IMR-90 (cell line): ENCODE results near the gene FOXL3. TPM values are rescaled to one million over a fixed set of nuclear protein-coding genes. Genes with fewer than 3 reads are reported as not detected.

Experiments used
- ATAC-seq: fragments of 200-7000 bp; cut with Tn5 transposase; 2 replicates; pipeline ENCODE4 v1.9.1; 2020; ENCODE audit warnings: low read depth, mild to moderate bottlenecking, moderate library complexity
- BruUV-seq: library from RNA; stranded (reverse); fragments of 400-500 nt; replicated peaks from 2 replicates; lab custom pipeline; 2021; lab: Mats Ljungman, UMichigan
- CTCF ChIA-PET: fragments of 300-600 bp; formaldehyde crosslinking; extraction: SDS; loops from one replicate; lab custom pipeline; 2021; ENCODE audit warnings: antibody characterized with exemption; lab: Yijun Ruan, JAX
- POLR2A ChIA-PET: fragments of 300-600 bp; sonication (Branson Sonifier 250); formaldehyde crosslinking; loops from one replicate; lab custom pipeline; 2022; ENCODE audit warnings: antibody characterized with exemption; ENCODE audit not compliant: unreplicated experiment; lab: Charles Lee
- DNase-seq: peaks from one replicate; pipeline ENCODE4 v3.0.0; 2013
- H2AFZ ChIP-seq: replicated peaks from 2 replicates; pipeline ENCODE3; 2013; ENCODE audit warnings: low read length, mild to moderate bottlenecking; ENCODE audit not compliant: poor library complexity
- H2AK5ac ChIP-seq: 2 replicates; pipeline ENCODE4 v1.6.1; 2013; ENCODE audit warnings: low read depth, low read length, inconsistent platforms
- H2AK9ac ChIP-seq: replicated peaks from 2 replicates; pipeline ENCODE3; 2013; ENCODE audit warnings: mild to moderate bottlenecking, low read depth, low read length, moderate library complexity; ENCODE audit not compliant: poor library complexity
- H2BK120ac ChIP-seq: 2 replicates; pipeline ENCODE4 v1.6.1; 2013; ENCODE audit warnings: low read depth, low read length, inconsistent platforms
- H2BK15ac ChIP-seq: 3 replicates; pipeline ENCODE4 v1.6.1; 2013; ENCODE audit warnings: low read depth, low read length, inconsistent platforms
- H2BK20ac ChIP-seq: 2 replicates; pipeline ENCODE4 v1.6.1; 2013; ENCODE audit warnings: low read depth, mild to moderate bottlenecking, inconsistent platforms, low read length, moderate library complexity
- H2BK5ac ChIP-seq: 2 replicates; pipeline ENCODE4 v1.6.1; 2013; ENCODE audit warnings: mild to moderate bottlenecking, low read depth, low read length, inconsistent platforms; ENCODE audit not compliant: poor library complexity, severe bottlenecking
- H3K14ac ChIP-seq: replicated peaks from 2 replicates; pipeline ENCODE4 v1.6.1; 2013; ENCODE audit warnings: low read depth, low read length, inconsistent platforms
- H3K18ac ChIP-seq: 2 replicates; pipeline ENCODE4 v1.6.1; 2013; ENCODE audit warnings: low read depth, low read length, control low read depth
- H3K23ac ChIP-seq: 2 replicates; pipeline ENCODE4 v1.6.1; 2013; ENCODE audit warnings: low read depth, low read length, inconsistent platforms
- H3K27ac ChIP-seq: 2 replicates; pipeline ENCODE4 v1.5.1; 2013; ENCODE audit warnings: mild to moderate bottlenecking, control low read depth, low read length; ENCODE audit not compliant: insufficient read depth
- H3K27me3 ChIP-seq: 2 replicates; pipeline ENCODE4 v1.6.1; 2013; ENCODE audit warnings: low read length; ENCODE audit not compliant: control insufficient read depth, insufficient read depth
- H3K36me3 ChIP-seq: 2 replicates; pipeline ENCODE4 v1.6.1; 2013; ENCODE audit warnings: low read length, mixed read lengths; ENCODE audit not compliant: control insufficient read depth, insufficient read depth
- H3K4ac ChIP-seq: 2 replicates; pipeline ENCODE4 v1.6.1; 2013; ENCODE audit warnings: low read depth, low read length, inconsistent platforms
- H3K4me1 ChIP-seq: 2 replicates; pipeline ENCODE4 v1.6.1; 2013; ENCODE audit warnings: low read length, mixed read lengths; ENCODE audit not compliant: control insufficient read depth, insufficient read depth
- H3K4me2 ChIP-seq: 2 replicates; pipeline ENCODE4 v1.6.1; 2013; ENCODE audit warnings: low read depth, mild to moderate bottlenecking, control low read depth, low read length, moderate library complexity
- H3K4me3 ChIP-seq: 2 replicates; pipeline ENCODE4 v1.5.1; 2013; ENCODE audit warnings: low read depth, mild to moderate bottlenecking, control low read depth, low read length, moderate library complexity; ENCODE audit not compliant: insufficient read depth
- H3K56ac ChIP-seq: 2 replicates; pipeline ENCODE4 v1.6.1; 2013; ENCODE audit warnings: low read length, inconsistent platforms; ENCODE audit not compliant: insufficient read depth; ENCODE audit errors: extremely low read depth
- H3K79me1 ChIP-seq, 2 experiments: 2 replicates each; pipeline ENCODE4 v1.6.1; 2013; ENCODE audit warnings: low read length in 2 of 2, inconsistent platforms in 1 of 2, low read depth in 1 of 2
- H3K9ac ChIP-seq: 2 replicates; pipeline ENCODE4 v1.6.1; 2013; ENCODE audit warnings: low read depth, low read length, control low read depth
- H3K9me1 ChIP-seq: 2 replicates; pipeline ENCODE4 v1.6.1; 2013; ENCODE audit warnings: low read length, inconsistent platforms; ENCODE audit not compliant: insufficient read depth
- H3K9me3 ChIP-seq: 2 replicates; pipeline ENCODE4 v1.6.1; 2013; ENCODE audit warnings: low read length; ENCODE audit not compliant: control insufficient read depth, insufficient read depth
- H4K20me1 ChIP-seq: 2 replicates; pipeline ENCODE4 v1.6.1; 2013; ENCODE audit warnings: low read length, inconsistent platforms; ENCODE audit not compliant: insufficient read depth
- H4K5ac ChIP-seq: 2 replicates; pipeline ENCODE4 v1.6.1; 2013; ENCODE audit warnings: mild to moderate bottlenecking, low read depth, low read length, control low read depth
- H4K8ac ChIP-seq, 2 experiments: 2 replicates each; pipeline ENCODE4 v1.6.1; 2013; ENCODE audit warnings: low read depth in 2 of 2, low read length in 2 of 2, control low read depth in 1 of 2, inconsistent platforms in 1 of 2
- H4K91ac ChIP-seq: 2 replicates; pipeline ENCODE4 v1.6.1; 2013; ENCODE audit warnings: low read depth, low read length, inconsistent platforms; ENCODE audit not compliant: insufficient read depth
- BHLHE40 ChIP-seq: fragments of 150-350 bp; IDR thresholded peaks from 2 replicates; pipeline ENCODE4 v1.6.1; 2016; ENCODE audit warnings: mild to moderate bottlenecking, low read depth, low read length
- CEBPB ChIP-seq: IDR thresholded peaks from 2 replicates; pipeline ENCODE4 v1.6.1; 2012; ENCODE audit warnings: low read depth, low read length, improper control_type of control experiment
- CHD1 ChIP-seq: IDR thresholded peaks from 2 replicates; pipeline ENCODE4 v1.6.1; 2012; ENCODE audit warnings: low read depth, low read length, improper control_type of control experiment
- ELK1 ChIP-seq: fragments of 150-350 bp; IDR thresholded peaks from 2 replicates; pipeline ENCODE4 v1.6.1; 2016; ENCODE audit warnings: low read depth, mild to moderate bottlenecking, low read length, moderate library complexity, borderline replicate concordance
- FOS ChIP-seq: fragments of 150-350 bp; IDR thresholded peaks from 2 replicates; pipeline ENCODE4 v1.6.1; 2016; ENCODE audit warnings: low read depth, low read length
- MAFK ChIP-seq: IDR thresholded peaks from 2 replicates; pipeline ENCODE4 v1.6.1; 2012; ENCODE audit warnings: low read depth, low read length, improper control_type of control experiment
- MXI1 ChIP-seq: IDR thresholded peaks from 2 replicates; pipeline ENCODE4 v1.6.1; 2012; ENCODE audit warnings: low read depth, mild to moderate bottlenecking, low read length, moderate library complexity, borderline replicate concordance
- NFE2L2 ChIP-seq: fragments of 150-350 bp; IDR thresholded peaks from 2 replicates; pipeline ENCODE4 v1.6.1; 2016; ENCODE audit warnings: low read depth, mild to moderate bottlenecking, low read length
- POLR2A ChIP-seq: IDR thresholded peaks from 2 replicates; pipeline ENCODE4 v1.6.1; 2012; ENCODE audit warnings: mild to moderate bottlenecking, low read depth, low read length
- RCOR1 ChIP-seq: IDR thresholded peaks from 2 replicates; pipeline ENCODE4 v1.6.1; 2012; ENCODE audit warnings: mild to moderate bottlenecking, low read length, improper control_type of control experiment; ENCODE audit not compliant: insufficient replicate concordance
- RFX5 ChIP-seq: IDR thresholded peaks from 2 replicates; pipeline ENCODE4 v1.8.0; 2012; ENCODE audit warnings: low read depth, mild to moderate bottlenecking, low read length, moderate library complexity
- SMC3 ChIP-seq: fragments of 150-350 bp; IDR thresholded peaks from 2 replicates; pipeline ENCODE4 v1.6.1; 2016; ENCODE audit warnings: low read depth, mild to moderate bottlenecking, antibody characterized with exemption, low read length, moderate library complexity
- USF2 ChIP-seq: fragments of 150-350 bp; IDR thresholded peaks from 2 replicates; pipeline ENCODE4 v1.6.1; 2017; ENCODE audit warnings: mild to moderate bottlenecking, antibody characterized with exemption, low read length, low read depth
- WGBS, 2 experiments: methylation state at CpG; one replicate each; pipeline versions ENCODE4 v1.1.5 to v1.1.7; 2013; ENCODE audit warnings: missing lambda C conversion rate in 2 of 2; ENCODE audit not compliant: insufficient read length in 1 of 2; ENCODE audit errors: extremely low coverage in 2 of 2; 5-methylcytosine and 5-hydroxymethylcytosine counted together
- dilution Hi-C: fragments of 300-500 bp; cut with HindIII; formaldehyde crosslinking; loops from one replicate; pipeline ENCODE4 v1.14.3; 2018; ENCODE audit warnings: low sequenced_read_pairs; ENCODE audit not compliant: unreplicated experiment
- in situ Hi-C: fragments of 300-500 bp; cut with MboI; formaldehyde crosslinking; loops from 3 replicates; pipeline ENCODE4 v1.14.3; 2019; ENCODE audit warnings: low sequenced_read_pairs, inconsistent platforms, mixed read lengths
- intact Hi-C: fragments of 100-400 bp; cut with micrococcal nuclease; formaldehyde crosslinking; loops from 2 replicates; pipeline ENCODE4 v1.10.0; 2022
- polyA plus RNA-seq, 3 experiments: library from polyadenylated mRNA; depleted of rRNA; stranded (reverse); fragments of >200 nt; gene quantifications; 2 replicates each; pipeline ENCODE4 v1.2.3, GENCODE V29; 2012; ENCODE audit warnings: low replicate concordance in 1 of 3
- total RNA-seq: library from RNA; depleted of rRNA; stranded (reverse); fragments of >200 nt; gene quantifications from 2 replicates; pipeline ENCODE4 v1.2.3, GENCODE V29; 2012

FOXL3 gene
- total and polyA plus RNA-seq, 2 of the 4 experiments (the other 2 are of a cell fraction) = not detected

GRCh38 chr7:250523-250922, 39.4 kb upstream of the FOXL3 start:
- H3K4me2 ChIP-seq = no peak overlapping the region
- peak overlapping the region; percentile 43 for H2AFZ ChIP-seq
- no peak overlapping the region for H2BK20ac ChIP-seq
- H3K9me3 ChIP-seq = no peaks in the 10 kb centered on the region
- no peak overlapping the region for H3K4ac ChIP-seq
- peaks cover 3% of the 10 kb centered on the region; the same call in 1 of the 2 replicates for H4K20me1 ChIP-seq
- POLR2A ChIA-PET = no interaction called here
- dilution Hi-C loops = no loop called here
- H2BK15ac ChIP-seq = no peak overlapping the region
- no peak overlapping the region for H3K18ac ChIP-seq
- CTCF ChIA-PET = no interaction called here
- peaks cover 95% of the 10 kb centered on the region for H3K36me3 ChIP-seq
- no peak overlapping the region for H2AK9ac ChIP-seq
- intact Hi-C loops = no loop called here
- 86% methylated on average over 8 of the region's 15 CpGs; no CpG with 5 or more reads in 1 of the 2 experiments for WGBS, 2 experiments
- no peak overlapping the region for H4K5ac ChIP-seq
- no peak overlapping the region for H4K91ac ChIP-seq
- H3K9ac ChIP-seq = no peak overlapping the region
- no peak overlapping the region for H2BK5ac ChIP-seq
- H3K4me1 ChIP-seq = no peaks in the 10 kb centered on the region
- H2AK5ac ChIP-seq = no peak overlapping the region
- in situ Hi-C loops = no loop called here
- no peak overlapping the region for H3K56ac ChIP-seq
- H2BK120ac ChIP-seq = no peak overlapping the region
- no peak overlapping the region for H3K14ac ChIP-seq
- no peak overlapping the region for H3K27ac ChIP-seq
- ATAC-seq = no peak
- no peaks in the 10 kb centered on the region for H3K9me1 ChIP-seq
- peaks cover 3 to 4% of the 10 kb centered on the region in 2 experiments; a peak in 3 of 4 replicates for H3K79me1 ChIP-seq
- H4K8ac ChIP-seq = no peak overlapping the region
- no peak for TF ChIP-seq CHD1
- no peak for TF ChIP-seq RCOR1
- TF ChIP-seq USF2 = no peak
- TF ChIP-seq NFE2L2 = no peak
- no peak for TF ChIP-seq RFX5
- no peak for TF ChIP-seq MXI1
- no peak for TF ChIP-seq ELK1
- TF ChIP-seq SMC3 = no peak
- TF ChIP-seq POLR2A = no peak
- no peak for TF ChIP-seq FOS
- no peak for TF ChIP-seq MAFK
- TF ChIP-seq CEBPB = no peak
- TF ChIP-seq BHLHE40 = no peak
- BruUV-seq = no TSS peak
- H3K4me3 ChIP-seq = no peak overlapping the region
- DNase-seq = no peak
- no peak overlapping the region for H3K23ac ChIP-seq
- no peaks in the 10 kb centered on the region for H3K27me3 ChIP-seq
